Measurements from ENCODE around the gene SRSF4.

The SRSF4 gene

DNA sequence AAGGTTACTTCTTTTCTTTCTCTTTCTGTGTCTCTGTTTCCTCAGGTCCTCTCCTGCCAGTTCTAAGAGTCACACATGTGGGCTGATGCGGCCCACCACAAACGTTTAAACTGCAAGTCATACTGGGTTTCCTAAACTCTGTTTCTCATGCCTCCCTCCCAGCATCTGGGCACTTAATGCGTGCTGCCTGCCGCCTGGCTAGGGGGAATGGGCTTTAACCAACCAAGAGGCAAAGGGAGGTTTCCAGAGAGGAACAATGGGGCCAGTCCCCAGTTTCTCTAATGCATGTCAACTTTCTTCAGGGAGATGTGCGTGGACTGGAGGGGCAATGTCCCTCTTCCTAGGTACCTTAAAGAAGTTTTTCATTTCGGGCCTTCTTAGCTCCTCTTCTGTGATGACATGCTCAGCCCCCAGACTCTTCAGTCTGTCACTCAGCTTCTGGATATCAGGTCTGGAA lies 19.9 kb upstream of the SRSF4 start:
- Histone ChIP-seq H3K4me3 (no peak overlapping the region), H3K27ac (peak overlapping the region; percentile 34 to 86)
- DNase-seq (ENCODE audit: low spot score), result no peak
- TF ChIP-seq, protein P1, sequence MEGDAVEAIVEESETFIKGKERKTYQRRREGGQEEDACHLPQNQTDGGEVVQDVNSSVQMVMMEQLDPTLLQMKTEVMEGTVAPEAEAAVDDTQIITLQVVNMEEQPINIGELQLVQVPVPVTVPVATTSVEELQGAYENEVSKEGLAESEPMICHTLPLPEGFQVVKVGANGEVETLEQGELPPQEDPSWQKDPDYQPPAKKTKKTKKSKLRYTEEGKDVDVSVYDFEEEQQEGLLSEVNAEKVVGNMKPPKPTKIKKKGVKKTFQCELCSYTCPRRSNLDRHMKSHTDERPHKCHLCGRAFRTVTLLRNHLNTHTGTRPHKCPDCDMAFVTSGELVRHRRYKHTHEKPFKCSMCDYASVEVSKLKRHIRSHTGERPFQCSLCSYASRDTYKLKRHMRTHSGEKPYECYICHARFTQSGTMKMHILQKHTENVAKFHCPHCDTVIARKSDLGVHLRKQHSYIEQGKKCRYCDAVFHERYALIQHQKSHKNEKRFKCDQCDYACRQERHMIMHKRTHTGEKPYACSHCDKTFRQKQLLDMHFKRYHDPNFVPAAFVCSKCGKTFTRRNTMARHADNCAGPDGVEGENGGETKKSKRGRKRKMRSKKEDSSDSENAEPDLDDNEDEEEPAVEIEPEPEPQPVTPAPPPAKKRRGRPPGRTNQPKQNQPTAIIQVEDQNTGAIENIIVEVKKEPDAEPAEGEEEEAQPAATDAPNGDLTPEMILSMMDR (IDR thresholded peaks at IDR 0.05), result no peak

GRCh38 chr1:29200906-29201594 lies 19.4 kb upstream of the SRSF4 start:
- TF ChIP-seq, protein P1 (IDR thresholded peaks at IDR 0.05), result no peak
- Histone ChIP-seq H3K4me3 (no peak overlapping the region), H3K27ac (no peak overlapping the region)
- DNase-seq (ENCODE audit: low spot score), result no peak

- TF ChIP-seq, protein P1 (IDR thresholded peaks at IDR 0.05), result no peak
- DNase-seq (ENCODE audit: low spot score), result no peak
- Histone ChIP-seq H3K27ac (no peak overlapping the region), H3K4me3 (no peak overlapping the region)
These were observed 16.3 kb upstream of the SRSF4 start for GRCh38 chr1:29197993-29198392.

GRCh38 chr1:29197590-29197924 lies 15.9 kb upstream of the SRSF4 start:
- no peak overlapping the region for H3K27ac ChIP-seq
- TF ChIP-seq, protein P1 (IDR thresholded peaks at IDR 0.05), result no peak
- no peak overlapping the region for H3K4me3 ChIP-seq
- no peak for DNase-seq (ENCODE audit: low spot score)

DNA sequence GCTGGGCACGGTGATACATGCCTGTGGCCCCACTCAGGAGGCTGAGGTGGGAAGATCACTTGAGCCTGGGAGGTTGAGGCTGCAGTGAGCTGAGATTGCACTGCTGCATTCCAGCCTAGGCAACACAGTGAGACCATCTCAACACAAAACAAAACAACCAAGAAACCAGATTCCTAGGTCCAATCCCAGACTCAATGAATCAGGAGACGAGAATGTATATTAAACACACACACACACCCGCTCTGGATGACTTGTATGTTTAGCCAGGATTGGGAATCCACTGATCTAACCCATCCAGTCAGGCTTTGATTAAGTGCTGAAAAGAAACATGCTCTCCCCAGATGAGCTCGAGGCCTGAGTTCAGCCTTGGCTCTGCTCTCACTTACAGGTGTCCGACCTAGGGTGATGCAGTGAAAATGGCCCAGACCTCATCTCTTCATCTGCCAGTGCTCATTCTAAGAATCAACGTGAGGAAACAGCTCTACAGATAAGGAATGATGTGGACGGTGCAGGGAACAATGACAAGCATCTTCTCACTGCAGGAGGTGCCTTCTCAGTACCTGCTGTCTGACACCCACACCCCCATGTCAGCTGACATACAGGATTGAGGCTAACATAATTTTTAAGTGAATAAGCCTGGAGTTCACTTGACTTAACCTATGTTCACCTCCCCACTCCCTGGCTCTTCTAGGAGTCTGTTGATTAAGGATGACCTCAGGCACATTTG lies 15.3 kb upstream of the SRSF4 start:
- TF ChIP-seq, protein P1 (IDR thresholded peaks at IDR 0.05), result no peak
- no peak for DNase-seq (ENCODE audit: low spot score)
- no peak overlapping the region for H3K27ac ChIP-seq
- H3K4me3 ChIP-seq, result no peak overlapping the region

- Histone ChIP-seq H3K4me3 (no peak overlapping the region), H3K27ac (no peak overlapping the region)
- DNase-seq (ENCODE audit: low spot score), result no peak
- TF ChIP-seq, protein P1 (IDR thresholded peaks at IDR 0.05), result no peak
These were observed 14.2 kb upstream of the SRSF4 start for GRCh38 chr1:29195881-29196291.
